ELR (cell line): Measurements from ENCODE around the gene JARID2.
A peak's percentile ranks its signal among the peaks of the same experiment; 100 is the strongest.
"Not testable (repeated sequence)": the region's sequence is repeated elsewhere in the genome, so short reads cannot be mapped to it uniquely, and the experiment has no call there.

ENCODE experiments used
- DNase-seq: peaks from one replicate; pipeline ENCODE4 v3.0.0-alpha.2; 2015; ENCODE audit warnings: low read depth

JARID2 gene

GRCh38 chr6:15310680-15311079 is 64.8 kb downstream of the JARID2 start:
- no peak for DNase-seq

DNA sequence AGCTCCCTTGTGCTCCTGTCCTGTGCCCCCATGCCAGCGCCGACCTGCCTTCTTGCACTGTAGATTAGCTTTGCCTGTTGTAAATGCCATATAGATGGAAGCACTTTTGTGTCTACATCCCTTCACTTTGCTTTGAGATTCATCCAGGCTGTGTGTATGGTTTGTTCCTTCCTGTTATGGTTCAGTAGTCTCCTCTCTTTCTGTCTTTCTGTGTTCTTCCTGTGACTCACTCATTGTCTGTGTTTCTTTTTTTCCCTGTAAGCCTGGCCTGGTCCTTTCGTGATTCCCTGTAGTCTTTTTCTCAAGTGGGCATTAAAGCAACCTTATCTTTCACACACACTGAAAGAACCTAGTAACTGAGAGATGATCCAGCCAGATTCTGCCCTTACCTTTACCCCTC is 66.6 kb downstream of the JARID2 start:
- peak; percentile 64 for DNase-seq

DNA sequence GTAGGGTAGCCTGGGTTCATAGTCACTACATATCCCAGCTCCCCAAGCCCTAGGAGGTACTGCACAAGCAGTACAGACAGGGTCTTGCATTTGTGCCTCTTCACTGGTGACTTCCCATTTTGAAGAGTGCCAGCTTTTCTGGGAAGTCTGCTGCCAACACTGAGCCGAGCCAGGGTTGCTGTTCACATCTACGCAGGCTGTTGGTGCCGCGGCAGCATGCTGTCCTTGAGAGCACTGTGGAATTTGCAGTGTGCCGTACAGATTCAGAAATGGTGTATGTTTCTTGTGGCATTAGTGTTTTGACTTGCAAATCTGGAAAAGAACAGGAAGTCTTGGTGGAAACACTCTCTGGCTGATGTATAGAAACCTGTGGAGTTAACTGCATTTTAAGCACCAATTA is 67.5 kb downstream of the JARID2 start:
- no peak for DNase-seq

GRCh38 chr6:15316754-15317153 is 70.9 kb downstream of the JARID2 start:
- DNase-seq, result no peak

GRCh38 chr6:15317251-15317650 is 71.4 kb downstream of the JARID2 start:
- no peak for DNase-seq

DNA sequence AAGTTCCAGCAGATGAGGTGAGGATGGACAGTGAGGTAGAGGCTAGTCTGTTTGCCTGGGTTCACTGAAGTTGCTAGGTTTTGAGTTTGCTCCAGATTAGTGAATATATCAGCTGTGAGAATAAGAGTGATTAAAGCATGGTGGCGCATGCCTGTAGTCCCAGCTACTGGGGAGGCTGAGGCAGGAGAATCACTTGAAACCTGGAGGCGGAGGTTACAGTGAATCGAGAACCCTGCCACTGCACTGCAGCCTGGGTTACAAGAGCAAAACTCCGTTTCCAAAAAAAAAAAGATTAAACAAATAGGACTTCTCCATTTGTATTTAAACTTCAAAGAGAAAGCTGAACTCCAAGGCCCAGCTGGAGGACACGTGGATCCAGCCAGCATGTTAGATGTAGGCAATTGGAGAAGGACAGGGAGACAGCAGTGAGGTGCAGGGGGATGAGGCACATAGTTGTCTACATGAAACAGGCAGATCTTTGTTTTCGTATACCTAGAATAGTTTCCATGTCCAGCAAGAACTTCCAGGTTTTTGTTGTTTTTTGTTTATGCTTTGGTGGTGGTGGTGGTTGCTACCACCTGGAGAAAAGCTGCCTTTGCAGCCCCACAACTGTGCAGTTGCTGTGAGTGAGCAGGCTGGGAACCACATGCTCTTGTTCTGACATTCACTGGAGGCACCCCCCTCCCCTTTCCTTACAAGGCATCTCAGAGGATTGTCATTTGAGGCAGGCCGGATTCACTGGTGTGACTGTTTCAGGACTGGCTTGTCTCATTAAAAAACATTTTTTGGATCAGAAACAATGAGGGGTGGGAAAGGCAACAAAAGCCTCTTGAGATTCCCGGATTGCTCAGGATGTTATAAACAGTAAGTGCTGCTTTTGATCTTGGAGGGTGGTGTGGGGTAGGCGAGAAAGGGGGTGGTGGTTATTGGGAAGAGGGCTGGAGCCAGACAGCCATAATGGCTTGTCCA is 72.3 kb downstream of the JARID2 start:
- no peak for DNase-seq

GRCh38 chr6:15319677-15320076 is 73.8 kb downstream of the JARID2 start:
- no peak for DNase-seq

GRCh38 chr6:15320693-15321092 is 74.8 kb downstream of the JARID2 start:
- peak; percentile 34 for DNase-seq

DNA sequence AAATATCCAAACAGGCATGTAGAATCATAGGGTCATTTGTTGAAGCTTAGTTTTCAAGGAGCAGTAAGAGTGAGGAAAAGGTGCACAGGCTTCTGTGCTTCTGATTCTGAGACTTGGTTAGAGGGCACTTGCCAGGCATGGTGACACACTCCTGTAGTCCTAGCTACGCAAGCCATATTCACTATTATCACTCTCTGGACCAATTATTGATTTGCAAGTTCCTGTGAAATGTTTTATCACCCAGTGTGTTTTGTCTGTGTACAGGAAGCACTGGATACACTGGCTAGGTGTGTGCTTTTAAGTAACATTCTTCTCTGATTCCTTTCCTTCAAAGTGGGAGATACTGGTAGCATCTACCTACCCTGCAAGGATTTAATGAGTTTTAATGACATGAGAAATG is 76.3 kb downstream of the JARID2 start:
- no peak for DNase-seq

DNA sequence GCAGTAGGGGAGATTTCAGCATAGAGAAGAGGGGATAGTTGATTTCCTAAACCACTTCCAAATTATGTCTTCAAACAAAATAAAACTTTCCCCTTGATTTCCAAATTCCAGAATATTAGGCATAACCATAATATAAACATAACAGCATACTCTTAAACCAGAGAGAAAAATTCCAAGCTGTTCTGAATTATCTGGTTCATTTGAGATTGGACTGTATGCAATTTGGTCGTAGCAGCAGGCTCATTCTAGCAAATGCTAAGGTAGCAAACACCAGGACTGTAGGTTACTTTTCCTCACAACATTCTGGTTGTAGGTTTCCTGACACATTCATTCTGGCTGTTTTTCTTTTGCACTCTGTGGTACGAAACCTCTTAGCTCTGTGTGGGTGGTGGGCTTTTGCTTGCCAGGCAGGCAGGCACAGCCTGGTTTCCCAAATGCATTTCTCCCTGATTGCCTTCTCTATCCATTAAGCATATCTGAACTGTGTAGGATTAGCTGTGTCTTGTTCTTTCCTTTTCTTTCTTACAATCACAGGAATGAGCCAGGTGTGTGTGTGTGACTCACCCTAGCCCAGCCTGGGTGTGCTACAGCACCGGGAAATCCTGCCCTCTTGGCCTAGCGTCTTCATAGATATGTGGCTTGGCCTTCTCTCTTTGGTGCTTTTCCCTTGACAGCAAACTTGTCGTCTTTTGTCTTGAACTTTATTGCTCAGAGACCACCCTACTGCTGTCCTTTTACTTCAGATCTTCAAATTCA is 77.1 kb downstream of the JARID2 start:
- peak; percentile 29 for DNase-seq

- DNase-seq, result not testable (repeated sequence)
Measured at GRCh38 chr6:15323611-15324010, 77.7 kb downstream of the JARID2 start.

GRCh38 chr6:15324427-15324985 is 78.6 kb downstream of the JARID2 start:
- DNase-seq, result no peak

GRCh38 chr6:15325540-15325955 is 79.7 kb downstream of the JARID2 start:
- no peak for DNase-seq

DNA sequence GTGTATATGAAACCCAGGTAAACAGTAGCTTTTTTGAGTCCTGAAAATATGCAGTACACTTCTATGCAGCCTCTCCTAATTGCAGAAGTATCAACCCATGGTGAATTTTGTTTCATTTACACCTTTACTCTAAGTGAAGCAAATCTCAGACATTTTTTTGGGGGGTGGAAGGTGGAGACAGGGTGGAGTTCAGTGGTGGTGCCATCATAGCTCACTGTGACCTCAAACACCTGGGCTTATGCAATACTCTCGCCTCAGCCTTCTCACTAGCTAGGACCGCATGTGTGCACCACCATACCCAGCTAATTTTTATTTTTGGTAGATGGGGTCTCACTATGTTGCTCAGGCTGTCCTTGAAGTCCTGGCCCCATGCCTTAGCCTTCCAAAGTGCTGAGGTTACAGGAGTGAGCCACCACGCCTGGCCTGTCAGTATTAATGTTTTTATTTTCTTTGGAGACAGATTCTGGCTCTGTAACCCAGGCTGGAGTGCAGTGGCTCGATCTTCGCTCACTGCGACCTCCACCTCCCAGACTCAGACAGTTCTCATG is 80.3 kb downstream of the JARID2 start:
- no peak for DNase-seq

- peak; percentile 10 for DNase-seq
Measured at GRCh38 chr6:15327271-15327670, 81.4 kb downstream of the JARID2 start.

GRCh38 chr6:15329197-15329671 is 83.4 kb downstream of the JARID2 start:
- peak; percentile 92 for DNase-seq

GRCh38 chr6:15330174-15330944 is 84.5 kb downstream of the JARID2 start:
- peak; percentile 68 for DNase-seq

- DNase-seq, result peak; percentile 56
Measured at GRCh38 chr6:15331143-15331542, 85.3 kb downstream of the JARID2 start.

DNA sequence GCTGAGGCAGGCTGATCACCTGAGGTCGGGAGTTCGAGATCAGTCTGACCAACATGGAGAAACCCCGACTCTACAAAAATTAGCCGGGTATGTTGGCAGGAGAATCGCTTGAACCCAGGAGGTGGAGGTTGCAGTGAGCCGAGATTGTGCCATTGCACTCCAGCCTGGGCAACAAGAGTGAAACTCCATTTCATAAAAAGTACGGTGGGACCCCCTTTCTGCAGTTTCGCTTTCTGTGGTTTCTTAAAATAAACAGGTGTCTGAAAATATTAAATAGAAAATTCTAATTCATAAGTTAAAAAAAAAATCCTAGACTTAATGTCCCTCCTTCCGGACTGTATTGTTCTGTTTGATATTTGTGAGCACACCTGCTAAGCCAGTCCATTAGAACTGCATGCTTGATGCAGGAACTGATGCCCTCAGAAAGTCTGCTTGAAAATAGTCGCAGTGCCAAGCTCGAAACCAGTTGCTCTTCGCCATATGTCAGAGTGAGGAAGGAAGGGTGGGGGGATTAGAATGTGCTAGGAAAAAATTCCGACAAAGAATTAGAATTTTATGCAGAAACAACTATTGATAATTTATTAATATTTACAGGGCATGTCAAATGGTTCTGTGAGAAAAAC is 85.9 kb downstream of the JARID2 start:
- no peak for DNase-seq

GRCh38 chr6:15332446-15332845 is 86.6 kb downstream of the JARID2 start:
- no peak for DNase-seq

DNA sequence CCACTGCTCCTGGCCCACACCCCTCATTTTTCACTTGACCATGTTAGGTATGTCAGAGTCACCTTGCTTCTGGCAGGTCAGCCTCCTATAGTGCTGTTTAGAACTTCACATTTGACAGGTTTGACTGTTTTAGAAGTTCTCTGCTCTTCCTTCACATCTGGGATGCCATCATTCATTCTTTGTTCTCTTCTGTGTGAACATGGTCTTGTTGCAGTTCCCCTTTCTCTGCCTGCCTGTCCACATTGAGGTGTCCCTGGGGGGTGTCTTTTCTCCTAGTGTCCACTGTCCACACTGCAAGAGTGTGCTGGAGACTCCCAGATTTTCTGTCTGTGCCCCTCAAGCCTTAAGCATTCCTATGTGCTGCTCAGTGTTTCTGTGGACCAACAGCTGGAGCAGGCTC is 89.5 kb downstream of the JARID2 start:
- DNase-seq, result no peak
